Subcutaneous adipose tissue (tissue), 4 donors: ENCODE data around the gene TSPAN17. TPM values are rescaled to one million over a fixed set of nuclear protein-coding genes. Genes with fewer than 3 reads are reported as not detected.

Source experiments
- total RNA-seq, 4 donors: library from RNA; depleted of rRNA; stranded (reverse); fragments of >200 nt; gene quantifications; one replicate each; pipeline ENCODE4 v1.1.0, GENCODE V29; 2016
- TF ChIP-seq, protein P1 (sequence below): fragments of 450-650 bp; IDR thresholded peaks from one replicate; pipeline ENCODE4 v1.5.1; 2016; ENCODE audit warnings: low read depth, mild to moderate bottlenecking, control low read depth, antibody characterized with exemption, moderate library complexity

The TSPAN17 gene
- total RNA-seq, 4 donors from 2014 or later = 7.8 to 18.7 (median 11.3) TPM

- TF ChIP-seq, protein P1, sequence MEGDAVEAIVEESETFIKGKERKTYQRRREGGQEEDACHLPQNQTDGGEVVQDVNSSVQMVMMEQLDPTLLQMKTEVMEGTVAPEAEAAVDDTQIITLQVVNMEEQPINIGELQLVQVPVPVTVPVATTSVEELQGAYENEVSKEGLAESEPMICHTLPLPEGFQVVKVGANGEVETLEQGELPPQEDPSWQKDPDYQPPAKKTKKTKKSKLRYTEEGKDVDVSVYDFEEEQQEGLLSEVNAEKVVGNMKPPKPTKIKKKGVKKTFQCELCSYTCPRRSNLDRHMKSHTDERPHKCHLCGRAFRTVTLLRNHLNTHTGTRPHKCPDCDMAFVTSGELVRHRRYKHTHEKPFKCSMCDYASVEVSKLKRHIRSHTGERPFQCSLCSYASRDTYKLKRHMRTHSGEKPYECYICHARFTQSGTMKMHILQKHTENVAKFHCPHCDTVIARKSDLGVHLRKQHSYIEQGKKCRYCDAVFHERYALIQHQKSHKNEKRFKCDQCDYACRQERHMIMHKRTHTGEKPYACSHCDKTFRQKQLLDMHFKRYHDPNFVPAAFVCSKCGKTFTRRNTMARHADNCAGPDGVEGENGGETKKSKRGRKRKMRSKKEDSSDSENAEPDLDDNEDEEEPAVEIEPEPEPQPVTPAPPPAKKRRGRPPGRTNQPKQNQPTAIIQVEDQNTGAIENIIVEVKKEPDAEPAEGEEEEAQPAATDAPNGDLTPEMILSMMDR = no peak
Measured at GRCh38 chr5:176658817-176659511, 11.7 kb downstream of the TSPAN17 start.

- TF ChIP-seq, protein P1 = no peak
Measured at GRCh38 chr5:176659512-176659839, 12.2 kb downstream of the TSPAN17 start.

- TF ChIP-seq, protein P1 = no peak
Measured at GRCh38 chr5:176659860-176660461, 12.7 kb downstream of the TSPAN17 start.

DNA sequence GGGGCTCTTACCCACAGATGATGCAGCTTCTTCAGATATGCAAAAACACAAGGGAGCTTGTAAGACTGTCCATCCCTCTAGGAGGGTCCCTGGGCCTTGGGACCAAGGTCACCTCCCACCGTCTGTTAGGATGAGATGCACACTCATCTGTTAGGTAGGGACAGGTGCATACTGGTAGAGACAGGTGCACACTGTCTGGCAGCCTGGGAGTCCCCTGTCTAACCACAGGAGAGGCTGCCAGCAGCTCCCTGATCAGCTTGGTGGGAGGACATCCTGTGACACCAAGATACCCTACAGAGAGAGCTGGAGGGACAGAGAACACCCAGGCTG, 13.2 kb downstream of the TSPAN17 start:
- TF ChIP-seq, protein P1 = no peak

DNA sequence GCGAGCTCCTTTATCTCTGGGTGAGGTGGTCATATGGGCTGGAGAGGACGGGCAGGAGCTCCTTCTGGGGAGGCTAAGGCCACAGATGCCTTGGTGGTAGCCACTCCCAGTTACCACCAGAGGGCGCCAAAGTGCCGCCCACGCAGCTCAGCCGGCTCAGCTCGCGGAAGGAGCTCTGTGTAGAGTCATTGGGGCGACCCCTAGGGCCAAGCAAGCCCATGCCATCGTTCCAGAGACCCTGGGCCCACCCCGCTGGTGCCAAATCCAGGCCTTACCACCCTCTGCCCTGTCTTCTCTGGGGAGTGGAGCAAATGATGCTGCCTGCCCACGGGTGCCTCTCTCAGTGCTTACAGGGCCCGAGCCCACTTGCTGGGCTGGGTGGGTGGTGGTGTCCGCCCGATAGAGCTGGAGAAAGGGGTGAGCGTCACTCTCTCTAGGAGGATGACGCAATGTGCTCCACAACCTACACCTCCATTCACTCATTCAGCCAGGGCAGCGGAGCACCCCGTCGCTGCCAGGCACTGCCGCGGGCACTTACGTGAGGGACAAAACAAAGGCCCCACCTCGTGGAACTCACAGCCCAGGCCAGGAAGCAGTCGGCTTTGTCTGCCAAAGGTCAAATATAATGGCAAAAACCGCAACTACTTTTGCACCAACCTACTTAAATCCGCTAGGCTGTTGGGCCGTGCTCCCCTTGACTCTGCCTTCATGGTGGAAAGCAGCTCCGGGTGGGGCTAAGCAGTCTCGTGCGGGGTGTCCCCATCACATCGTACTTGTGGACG, 13.8 kb downstream of the TSPAN17 start:
- TF ChIP-seq, protein P1 = no peak

DNA sequence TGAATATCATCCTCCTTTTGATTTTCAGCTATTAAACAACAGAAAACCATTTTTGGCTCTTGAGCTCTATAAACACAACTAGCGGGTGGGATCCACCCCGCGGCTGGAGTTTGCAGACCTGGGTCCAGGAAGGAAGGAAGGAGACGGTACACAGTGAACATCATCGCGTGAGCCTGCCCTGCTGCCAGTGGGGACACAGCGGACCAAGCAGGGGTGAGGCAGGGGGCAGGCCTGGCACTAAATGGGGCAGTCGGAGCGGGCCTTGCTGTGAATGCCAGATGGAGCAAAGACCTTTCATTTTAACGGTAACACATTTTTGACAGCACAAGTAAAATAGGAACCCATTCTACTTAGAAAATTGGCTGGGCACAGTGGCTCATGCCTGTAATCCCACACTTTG, 14.4 kb downstream of the TSPAN17 start:
- TF ChIP-seq, protein P1 = no peak
